HG03103 (cell line): ENCODE measurements around the gene ANKRD44.
A peak's percentile ranks its signal among the peaks of the same experiment; 100 is the strongest.
"Not testable (repeated sequence)": the region's sequence is repeated elsewhere in the genome, so short reads cannot be mapped to it uniquely, and the experiment has no call there.

Experiments
- ATAC-seq: cut with Tn5 transposase; IDR thresholded peaks from one replicate; pipeline ENCODE4 v1.9.1; 2021; ENCODE audit warnings: low read depth; ENCODE audit not compliant: unreplicated experiment

The ANKRD44 gene

DNA sequence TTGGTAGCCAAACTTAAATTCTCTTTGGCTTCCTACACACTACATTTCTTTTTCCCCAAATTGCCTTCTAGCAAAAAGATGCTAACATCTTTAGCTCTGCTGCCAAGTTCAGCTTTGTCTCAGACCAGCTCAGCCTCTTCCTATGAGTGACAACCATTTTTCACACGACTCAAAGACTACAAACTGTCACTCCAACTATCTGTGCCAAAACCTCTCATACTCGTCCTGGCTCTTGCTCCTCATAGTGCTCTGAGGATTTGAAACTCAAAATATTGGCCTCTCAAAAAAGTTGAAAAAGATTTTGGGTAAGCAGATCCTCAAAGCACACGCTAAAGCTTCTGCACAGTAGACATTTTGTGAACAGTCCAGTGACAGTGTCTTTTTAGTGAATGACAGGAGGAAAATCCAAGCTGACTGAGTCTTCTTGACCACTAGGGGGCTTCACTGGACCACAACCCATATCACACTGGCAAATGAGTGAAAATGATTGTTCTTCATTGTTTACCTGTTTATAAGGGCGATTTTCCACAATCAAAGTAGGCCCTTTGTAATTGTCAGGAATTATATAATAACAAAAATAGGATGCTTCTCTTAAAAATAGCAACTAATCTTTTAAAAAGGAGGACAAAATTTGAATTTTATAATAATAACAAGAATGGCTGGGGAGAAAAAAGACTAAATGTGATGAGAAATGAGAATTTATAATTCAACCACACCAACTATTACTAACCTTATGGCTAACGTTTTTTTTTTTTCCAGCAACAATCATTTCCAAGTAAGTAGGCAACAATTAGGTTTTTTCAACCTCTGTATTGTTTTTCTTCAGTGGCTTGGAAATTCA, 298.6 kb downstream of the ANKRD44 start:
- ATAC-seq: peak; percentile 66

DNA sequence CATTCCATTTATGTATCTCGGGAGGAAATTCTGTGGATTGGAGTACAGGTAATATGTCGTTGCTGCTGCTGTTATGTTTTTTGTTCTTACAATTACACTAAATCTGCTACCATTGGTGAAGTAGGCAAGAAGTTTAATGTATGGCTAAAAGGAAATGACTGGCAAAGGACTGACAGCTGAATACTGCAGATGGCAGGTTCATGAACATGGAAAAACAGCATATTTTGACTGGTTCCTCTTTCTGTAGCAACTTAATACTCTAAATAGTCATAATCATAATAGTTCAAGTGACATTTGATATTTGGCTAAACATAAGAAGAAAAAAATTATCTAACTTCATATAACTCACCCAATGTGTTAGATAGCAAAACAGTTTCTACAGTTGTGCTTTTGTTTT, 299.6 kb downstream of the ANKRD44 start:
- ATAC-seq: no peak

DNA sequence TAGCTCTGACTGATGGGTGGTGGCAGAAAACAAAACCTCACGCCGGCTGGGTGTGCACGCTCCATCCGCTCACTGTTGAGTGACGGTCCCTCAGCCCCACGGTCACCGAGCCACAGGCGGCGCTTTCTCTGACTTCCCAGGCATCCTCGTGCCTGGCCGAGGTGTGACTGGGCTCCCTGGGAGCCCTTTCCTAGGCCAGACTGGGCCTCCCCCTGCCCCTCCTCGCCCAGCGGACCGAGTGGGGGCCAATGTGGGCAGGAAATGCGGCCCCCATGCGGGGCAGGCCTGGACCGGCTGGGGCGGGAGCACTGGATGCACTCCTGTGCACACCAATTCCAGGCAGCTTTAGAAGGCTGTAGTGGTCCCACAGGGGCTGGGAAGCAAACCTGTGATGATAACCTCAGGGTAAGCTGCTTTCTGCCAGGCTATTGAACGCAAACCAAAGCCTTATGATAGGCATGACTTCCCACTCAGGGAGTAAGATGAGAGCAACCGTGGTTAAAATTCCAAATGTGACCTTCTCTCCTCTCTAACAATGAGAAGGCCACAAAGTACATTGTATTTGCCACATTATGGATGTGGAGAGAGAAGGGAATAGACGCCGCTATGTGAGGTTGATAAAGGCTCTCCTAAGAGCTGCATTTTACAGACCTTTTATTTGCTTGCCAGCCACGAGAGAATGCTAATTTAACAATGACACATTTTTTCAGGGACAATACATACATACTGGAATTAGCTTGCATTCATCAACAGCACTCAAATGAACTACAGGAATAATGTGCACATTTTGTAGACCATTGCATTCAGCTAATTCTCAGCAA, 300.2 kb downstream of the ANKRD44 start:
- ATAC-seq: no peak

DNA sequence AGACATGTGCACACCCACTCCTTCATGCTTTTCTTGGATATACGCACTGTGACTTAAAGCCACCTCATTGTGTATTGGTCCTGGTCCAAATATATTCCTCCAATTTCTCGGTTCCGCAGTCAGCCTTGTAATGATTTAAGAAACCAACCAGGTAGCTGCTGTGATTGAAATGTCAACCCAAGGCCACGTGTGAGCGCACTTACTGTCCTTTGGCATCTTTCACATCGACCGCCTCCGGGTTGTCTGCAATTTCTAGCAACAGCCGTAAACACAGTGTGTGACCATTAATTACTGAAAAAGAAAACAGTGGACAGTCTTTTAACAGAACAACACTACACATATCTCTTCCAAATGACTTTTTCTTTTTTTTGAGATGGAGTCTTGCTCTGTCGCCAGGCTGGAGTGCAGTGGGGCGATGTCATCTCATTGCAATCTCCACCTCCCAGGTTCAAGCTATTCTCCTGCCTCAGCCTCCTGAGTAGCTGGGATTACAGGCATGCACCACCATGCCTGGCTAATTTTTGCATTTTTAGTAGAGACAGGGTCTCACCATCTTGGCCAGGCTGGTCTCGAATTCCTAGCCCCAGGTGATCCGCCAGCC, 301.7 kb downstream of the ANKRD44 start:
- not testable (repeated sequence) for ATAC-seq

DNA sequence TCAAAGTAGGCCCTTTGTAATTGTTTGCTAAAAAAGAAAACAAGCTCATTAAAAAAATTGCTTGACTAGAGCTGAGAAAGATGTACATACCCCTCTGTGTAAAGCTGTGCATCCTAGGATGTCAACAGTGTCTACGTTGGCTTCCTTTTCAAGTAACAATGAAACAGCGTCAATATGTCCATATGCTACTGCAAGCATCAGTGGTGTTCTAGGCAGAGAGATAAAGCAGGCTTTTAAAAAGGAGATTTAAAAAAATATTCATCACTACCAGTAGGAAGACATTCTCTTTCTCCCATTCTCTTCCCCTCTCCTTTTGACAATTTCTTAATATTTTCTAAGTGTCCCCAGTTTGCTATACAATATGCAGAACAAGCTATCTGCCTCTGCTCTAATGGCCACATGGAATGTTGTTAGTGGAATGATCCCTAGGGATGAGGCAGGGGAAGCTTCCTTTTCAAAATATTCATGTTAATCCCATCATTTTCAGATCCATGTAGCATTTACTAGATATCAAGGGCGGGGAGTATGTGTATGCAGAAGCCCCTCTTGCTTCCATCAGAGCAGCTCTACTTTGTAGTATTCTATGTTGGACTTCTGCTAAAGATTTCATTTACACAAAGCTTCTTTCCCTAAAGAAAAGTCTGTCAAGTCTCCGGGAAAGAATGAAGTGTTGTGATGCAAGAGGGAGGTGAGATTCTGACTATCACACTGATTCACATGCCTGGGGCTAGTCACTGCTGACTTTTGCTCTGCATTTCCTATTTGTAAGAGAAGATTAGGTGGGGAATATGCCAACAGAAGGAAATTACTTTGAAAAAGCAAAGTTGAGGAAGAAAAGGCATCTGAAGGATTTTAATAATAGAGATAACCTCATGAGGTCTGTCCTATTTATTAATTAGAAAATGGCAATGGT, 302.6 kb downstream of the ANKRD44 start:
- no peak for ATAC-seq

DNA sequence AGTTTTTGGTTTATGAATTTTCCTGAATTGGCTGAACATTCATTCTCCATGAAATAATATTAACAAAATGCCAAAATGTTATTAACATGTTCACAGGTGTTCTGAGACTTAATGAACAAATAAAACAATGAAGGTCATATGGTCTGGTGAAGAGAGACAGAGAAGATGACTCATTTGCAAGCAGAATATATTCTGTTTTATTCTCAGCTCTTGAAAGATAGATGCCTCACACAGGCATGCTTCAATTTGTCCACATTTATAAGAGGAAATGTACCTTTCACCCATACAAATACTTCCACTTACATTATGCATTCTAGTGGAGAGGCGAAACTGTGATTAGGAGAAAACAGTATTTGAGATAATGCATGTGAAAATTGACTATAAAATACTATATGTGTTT, 308.7 kb downstream of the ANKRD44 start:
- no peak for ATAC-seq

DNA sequence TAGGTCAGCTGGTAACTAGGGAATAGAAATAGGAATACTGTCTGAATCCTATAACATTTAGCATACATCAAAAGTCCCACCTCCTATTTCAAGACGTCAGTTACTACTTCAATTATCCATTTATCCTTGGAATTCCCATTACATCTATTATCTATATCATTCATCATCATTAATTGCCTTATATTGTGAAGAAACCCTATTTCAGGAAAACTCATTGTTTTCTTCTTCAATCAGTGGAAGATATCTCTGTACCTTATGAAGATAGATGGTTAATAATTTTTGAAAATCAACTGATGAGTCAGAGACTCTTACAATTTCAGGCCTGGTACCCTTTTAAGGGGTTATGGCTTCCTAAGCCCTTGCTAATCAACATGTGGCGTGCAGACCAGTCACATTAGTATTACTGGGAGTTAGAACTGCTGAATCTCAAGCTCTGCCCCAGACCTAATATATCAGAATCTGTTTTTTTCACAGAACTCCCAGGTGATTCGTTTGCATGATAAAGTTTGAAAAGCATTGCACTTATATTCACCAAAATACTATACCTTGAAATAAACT, 314.7 kb downstream of the ANKRD44 start:
- no peak for ATAC-seq

DNA sequence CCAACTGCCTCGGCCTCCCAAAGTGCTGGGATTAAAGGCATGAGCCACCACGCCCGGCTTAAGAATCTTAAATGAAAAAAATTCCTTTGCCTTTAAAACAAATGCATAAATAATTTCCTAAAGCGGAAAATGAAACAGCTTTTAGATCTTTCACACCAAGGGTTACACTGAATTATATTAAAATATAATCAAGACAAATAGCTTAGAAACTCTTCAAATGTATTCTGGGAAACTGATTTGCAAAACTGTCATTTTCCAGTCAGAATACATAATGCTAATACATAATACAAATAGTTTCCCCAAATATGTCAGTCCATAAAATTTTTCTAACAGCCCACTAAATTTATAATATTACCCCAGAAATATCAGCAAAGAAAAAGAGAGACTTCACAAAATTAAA, 315.8 kb downstream of the ANKRD44 start:
- no peak for ATAC-seq

DNA sequence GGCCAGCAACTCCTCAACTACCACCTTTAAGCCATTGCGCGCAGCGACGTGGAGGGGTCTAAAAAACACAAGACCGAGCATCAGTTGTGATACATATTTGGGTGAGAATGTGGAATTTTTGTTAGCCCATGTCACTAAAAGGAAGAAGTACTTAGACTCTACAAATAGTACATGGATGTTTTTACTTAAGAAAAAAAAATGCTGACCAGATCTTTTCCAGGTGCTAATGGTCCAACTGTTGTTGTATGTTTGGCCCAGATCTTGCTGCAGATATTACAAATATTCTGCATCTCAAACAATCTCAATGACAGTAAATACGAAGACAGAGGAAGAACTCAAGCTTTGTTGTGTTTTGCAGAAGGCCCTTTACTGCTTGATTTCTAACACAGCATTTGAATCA, 317.0 kb downstream of the ANKRD44 start:
- no peak for ATAC-seq

DNA sequence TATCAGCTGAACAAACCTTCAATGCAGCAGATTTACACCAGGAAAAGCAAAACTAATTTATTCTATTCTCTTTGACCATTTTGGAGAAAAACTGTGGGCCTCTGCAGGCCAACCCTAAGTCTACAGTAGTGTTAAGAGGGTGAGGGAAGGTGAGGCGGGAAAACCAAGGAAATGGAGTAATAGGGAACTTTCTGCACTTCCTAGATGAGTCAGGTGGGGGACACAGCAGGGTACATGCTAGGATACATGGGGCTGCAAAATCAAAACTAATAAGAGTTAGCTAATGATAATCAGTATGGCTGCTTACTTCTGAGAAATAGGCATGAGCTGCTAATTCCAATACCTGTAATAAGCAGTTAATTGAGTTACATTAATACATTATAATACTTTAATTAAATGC, 318.1 kb downstream of the ANKRD44 start:
- no peak for ATAC-seq

DNA sequence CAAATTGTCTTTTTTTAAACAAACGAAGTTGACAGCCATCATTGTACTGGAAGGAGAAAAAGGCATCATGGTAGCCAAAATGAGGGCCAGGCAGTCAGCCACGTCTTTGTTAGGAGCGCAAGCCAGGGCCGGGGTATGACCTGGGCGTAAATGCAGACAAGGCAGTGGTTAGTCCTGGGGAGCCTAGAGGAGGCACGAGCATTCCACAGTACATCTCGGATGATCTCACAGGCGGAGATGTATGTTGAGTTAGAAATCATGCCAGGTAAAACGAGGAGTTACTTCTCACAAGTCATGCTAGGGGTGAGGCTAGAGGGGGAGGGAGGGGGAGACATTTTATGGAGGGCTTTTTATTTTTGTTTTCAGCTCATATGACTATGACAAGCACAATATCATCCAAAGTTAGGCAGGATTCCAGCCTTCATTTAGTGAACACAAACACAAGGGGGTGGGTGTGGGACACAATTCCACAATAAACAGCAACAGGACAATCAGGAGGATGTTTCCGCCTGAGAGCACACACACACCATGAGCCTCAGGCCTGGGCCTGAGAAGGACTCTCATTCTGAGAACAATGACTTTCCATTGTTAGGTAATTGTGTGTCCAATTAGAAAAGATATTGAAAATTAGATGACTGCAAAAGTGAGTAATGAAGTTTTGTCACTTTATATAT, 319.7 kb downstream of the ANKRD44 start:
- ATAC-seq: no peak

DNA sequence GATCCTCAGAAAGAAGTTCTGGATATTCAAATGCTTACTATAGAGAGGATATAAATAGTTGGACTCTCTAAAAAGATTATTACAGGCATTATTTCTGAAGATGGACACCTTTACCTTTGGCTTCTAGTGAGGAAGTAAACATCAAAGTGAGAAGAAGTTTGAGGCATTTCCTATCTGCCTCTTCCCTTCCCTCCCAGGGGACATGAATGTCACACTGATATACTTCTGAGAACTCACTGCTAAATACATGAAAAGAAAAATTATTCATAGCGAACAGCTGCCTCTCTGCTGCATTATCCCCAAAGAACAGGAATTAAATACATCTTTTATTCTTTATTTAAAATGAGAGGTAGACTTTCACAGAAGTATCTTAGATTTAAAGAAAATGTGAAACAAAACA, 320.5 kb downstream of the ANKRD44 start:
- no peak for ATAC-seq

DNA sequence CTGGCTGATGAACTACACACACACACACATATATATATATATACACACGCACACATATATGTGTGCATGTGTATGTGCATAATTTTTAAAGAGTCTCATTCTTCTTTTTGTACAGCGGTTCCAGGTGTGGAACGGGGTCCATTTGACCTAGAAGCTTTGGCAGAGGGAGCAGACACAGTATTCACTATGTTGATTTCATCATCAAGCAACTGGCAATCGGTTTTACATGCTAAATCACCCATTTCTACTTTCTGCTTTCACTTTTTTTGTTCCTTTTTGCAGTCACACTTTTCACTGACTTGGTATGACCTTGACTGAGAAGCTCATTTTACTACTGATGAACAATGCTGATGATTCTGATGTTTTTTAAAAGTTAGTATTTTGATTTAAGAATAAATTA, 321.1 kb downstream of the ANKRD44 start:
- ATAC-seq: no peak

DNA sequence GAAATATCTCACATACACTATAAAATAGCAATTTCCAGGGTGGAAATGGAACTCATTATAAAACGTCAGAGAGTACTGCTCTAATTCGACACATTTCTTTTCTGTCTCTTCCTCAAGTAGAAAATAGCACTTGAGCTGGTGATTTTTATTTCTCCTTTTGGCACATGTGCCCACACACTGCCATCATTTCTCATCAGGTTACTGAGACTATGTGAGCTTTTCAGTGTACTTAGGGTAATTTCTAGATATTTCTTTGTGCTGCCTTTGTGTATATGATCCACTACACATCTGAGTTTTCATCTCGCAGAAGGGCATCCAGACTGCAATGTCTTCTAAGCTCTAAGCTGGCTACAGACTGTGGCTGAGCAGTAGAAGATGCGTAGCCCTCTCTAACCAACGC, 321.9 kb downstream of the ANKRD44 start:
- ATAC-seq: no peak

DNA sequence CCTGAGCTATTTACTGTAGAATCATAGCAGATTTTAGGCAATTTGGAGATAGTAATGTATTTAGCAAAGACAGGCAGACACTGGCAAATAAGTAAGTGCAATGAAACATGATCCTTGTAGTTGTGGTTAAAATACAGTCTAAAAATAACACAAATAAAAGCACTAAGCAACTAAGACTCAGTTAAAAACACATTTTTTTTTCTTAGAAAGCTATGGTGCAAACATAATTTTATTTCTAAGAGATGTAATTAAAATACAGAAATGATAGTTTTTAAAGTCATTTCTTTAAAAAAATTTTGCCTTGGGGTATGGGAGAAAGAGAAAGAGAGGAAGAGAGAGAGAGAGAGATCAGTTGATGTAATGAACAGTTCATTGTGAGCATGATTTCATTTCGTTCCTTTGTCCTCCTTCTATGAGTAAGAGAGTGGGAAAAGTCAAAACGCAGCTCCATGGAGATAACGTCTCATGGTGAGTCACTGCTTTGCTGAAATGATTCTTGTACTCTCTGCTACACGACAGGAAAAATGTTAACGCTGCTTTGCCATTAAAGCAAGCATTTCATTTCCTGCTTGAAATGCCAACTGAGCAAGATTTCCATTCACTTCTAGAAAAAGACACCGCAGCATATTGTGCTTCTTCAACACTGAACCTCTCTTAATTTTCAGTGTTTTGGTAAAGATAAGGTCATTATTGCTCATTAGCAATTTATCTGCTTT, 322.8 kb downstream of the ANKRD44 start:
- ATAC-seq: peak; percentile 44

DNA sequence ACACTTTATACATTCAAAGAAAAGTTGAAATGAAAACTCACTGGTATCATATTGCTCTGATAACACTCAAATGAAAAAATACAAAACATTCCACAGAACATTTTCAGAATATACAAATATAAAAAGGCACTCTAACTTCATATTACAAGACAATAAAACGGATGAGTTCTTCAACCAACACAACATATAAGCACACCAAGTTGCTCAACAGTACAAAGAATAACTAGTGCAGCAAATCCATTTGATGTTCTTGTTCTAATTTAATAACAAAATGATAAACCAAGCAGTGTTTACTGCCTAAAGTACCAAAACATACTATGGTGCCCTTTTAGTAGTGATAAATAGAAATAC, 323.3 kb downstream of the ANKRD44 start:
- ATAC-seq: no peak

DNA sequence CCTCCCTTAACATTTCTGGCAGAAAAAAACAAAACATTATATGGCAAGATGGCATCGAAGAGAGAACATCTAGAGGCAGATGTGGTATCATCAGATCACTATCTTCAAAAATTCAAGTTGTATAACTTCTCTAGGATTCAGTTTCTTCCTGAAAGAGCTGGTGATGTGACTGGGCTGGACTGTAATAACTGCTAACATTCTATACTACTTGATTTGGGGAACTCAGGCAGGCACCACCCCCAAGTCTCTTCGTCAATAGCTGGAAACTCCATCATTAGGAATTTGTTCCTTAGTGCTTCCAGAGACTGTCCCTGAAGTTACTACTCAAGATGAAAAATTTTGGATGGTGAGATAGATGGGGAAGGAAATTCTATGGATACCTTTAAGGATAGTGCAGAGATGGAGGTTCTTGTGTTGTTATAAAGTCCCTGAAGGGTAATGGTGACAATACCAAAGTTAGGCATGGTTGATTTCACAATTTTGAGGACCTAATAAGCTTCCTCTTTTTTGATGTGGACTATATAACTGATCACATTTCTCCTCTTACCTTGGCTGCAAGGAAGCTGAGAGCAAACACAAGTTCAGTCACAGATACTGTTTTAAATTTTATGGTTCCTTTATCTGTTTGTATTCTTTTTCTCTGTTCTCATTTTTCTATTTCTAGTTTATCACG, 324.9 kb downstream of the ANKRD44 start:
- ATAC-seq: no peak

DNA sequence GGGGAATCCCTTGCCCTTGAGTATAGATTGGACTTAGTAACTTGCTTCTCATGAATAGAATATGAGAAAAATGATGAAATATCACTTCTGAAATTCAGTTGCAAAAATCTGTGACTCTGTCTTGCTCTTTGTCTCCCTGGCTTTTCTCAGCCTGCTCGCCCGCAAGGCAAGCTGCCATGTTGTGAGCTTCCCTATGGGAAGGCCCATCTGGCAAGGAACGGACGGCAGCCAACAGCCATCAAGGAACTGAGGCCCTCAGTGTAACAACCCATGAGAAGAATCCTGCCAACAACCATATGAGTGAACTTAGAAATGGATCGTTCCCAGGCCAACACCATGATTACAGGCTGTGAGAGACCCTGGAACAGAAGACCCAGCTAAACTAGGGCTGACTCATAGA, 325.7 kb downstream of the ANKRD44 start:
- no peak for ATAC-seq

DNA sequence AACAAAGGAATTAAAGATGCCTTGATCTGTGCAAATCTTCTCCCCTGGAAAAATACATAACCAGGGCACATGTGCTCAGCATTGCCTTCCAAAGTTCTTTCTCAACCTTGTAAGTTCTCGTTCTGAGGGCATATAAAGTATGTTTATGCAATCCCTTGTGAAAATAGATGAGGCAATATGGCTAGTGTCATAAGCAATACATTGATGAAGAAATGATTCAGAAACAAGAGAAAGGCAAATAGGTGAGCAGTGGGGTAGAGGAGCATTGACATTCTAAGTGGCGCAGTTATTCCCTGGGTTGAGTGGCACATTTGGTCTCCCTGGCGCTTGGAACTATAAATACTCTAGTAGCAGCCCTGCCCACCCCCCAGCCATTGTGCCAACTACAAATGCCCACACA, 326.6 kb downstream of the ANKRD44 start:
- ATAC-seq: no peak
